MM.1S (cell line): ENCODE results near the gene TNFRSF1A.
A peak's percentile ranks its signal among the peaks of the same experiment; 100 is the strongest.

Experiments
- DNase-seq: peaks from one replicate; pipeline ENCODE4 v3.0.0-alpha.2; 2015
- H2AFZ ChIP-seq: fragments of 300-600 bp; sonication (generic); 2 replicates; pipeline ENCODE4 v1.6.0; 2016; ENCODE audit warnings: antibody characterized with exemption, low read length
- H3F3A ChIP-seq: fragments of 300-600 bp; sonication (generic); 2 replicates; pipeline ENCODE4 v1.6.1; 2016; ENCODE audit warnings: mild to moderate bottlenecking, antibody characterized with exemption, low read length, moderate library complexity, mixed read lengths; ENCODE audit not compliant: insufficient read depth
- H3K27ac ChIP-seq: fragments of 300-600 bp; sonication (generic); 2 replicates; pipeline ENCODE4 v1.5.1; 2016; ENCODE audit warnings: mild to moderate bottlenecking, low read length
- H3K27me3 ChIP-seq: fragments of 300-600 bp; sonication (generic); replicated peaks from 2 replicates; pipeline ENCODE4 v1.6.0; 2016; ENCODE audit warnings: low read length; ENCODE audit not compliant: insufficient read depth
- H3K36me3 ChIP-seq: fragments of 300-600 bp; sonication (generic); replicated peaks from 2 replicates; pipeline ENCODE4 v1.6.1; 2016; ENCODE audit warnings: mild to moderate bottlenecking, low read length, mixed read lengths; ENCODE audit not compliant: insufficient read depth
- H3K4me1 ChIP-seq: fragments of 300-600 bp; sonication (generic); 2 replicates; pipeline ENCODE4 v1.6.1; 2016; ENCODE audit warnings: low read length, mixed read lengths
- H3K4me2 ChIP-seq: fragments of 300-600 bp; sonication (generic); 2 replicates; pipeline ENCODE4 v1.6.0; 2016; ENCODE audit warnings: low read depth, low read length
- H3K4me3 ChIP-seq: fragments of 300-600 bp; sonication (generic); 2 replicates; pipeline ENCODE4 v1.5.1; 2016; ENCODE audit warnings: low read length, mixed read lengths
- H3K79me2 ChIP-seq: fragments of 300-600 bp; sonication (generic); 2 replicates; pipeline ENCODE4 v1.6.1; 2016; ENCODE audit warnings: mixed run types, low read length, mixed read lengths
- H3K9ac ChIP-seq: fragments of 300-600 bp; sonication (generic); 2 replicates; pipeline ENCODE4 v1.6.1; 2016; ENCODE audit warnings: low read length, mixed read lengths
- H3K9me2 ChIP-seq: fragments of 300-600 bp; sonication (generic); replicated peaks from 2 replicates; pipeline ENCODE4 v1.6.1; 2016; ENCODE audit warnings: mild to moderate bottlenecking, low read length, mixed read lengths; ENCODE audit not compliant: insufficient read depth
- H3K9me3 ChIP-seq: fragments of 300-600 bp; sonication (generic); replicated peaks from 2 replicates; pipeline ENCODE4 v1.6.1; 2016; ENCODE audit warnings: mild to moderate bottlenecking, low read length, mixed read lengths; ENCODE audit not compliant: insufficient read depth
- H4K20me1 ChIP-seq: fragments of 300-600 bp; sonication (generic); 2 replicates; pipeline ENCODE4 v1.6.1; 2016; ENCODE audit warnings: mild to moderate bottlenecking, low read length, moderate library complexity, mixed read lengths; ENCODE audit not compliant: insufficient read depth
- EZH2 ChIP-seq: fragments of 300-600 bp; sonication (generic); optimal IDR thresholded peaks from 2 replicates; pipeline ENCODE3; 2017; ENCODE audit warnings: low read depth, mild to moderate bottlenecking, antibody characterized with exemption, low read length, mixed read lengths
- EZH2phosphoT487 ChIP-seq: fragments of 300-600 bp; sonication (generic); IDR thresholded peaks from 2 replicates; pipeline ENCODE4 v1.6.1; 2018; ENCODE audit warnings: antibody characterized with exemption, low read length
- TF ChIP-seq, protein P1 (sequence below): fragments of 300-600 bp; sonication (generic); IDR thresholded peaks from 2 replicates; pipeline ENCODE4 v1.5.1; 2016; ENCODE audit warnings: antibody characterized with exemption, low read length, mixed read lengths

The TNFRSF1A gene

DNA sequence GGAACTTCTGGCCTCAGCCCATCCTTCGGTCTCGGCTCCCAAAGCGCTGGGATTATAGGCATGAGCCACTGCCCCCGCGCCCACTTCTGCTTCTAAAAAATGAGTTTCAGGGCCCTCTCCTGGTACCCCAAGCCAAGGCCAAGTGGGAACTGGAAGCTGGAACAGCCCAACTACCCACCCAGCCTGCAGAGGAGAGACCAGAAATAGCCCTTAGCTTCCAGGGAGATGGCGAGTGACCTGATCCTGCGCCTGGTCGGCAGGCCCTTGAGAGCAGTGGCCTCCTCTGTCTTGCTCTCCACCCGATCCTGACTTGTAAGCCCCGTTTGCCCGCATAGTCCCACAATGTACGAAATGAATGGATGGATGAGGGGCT is 62.6 kb downstream of the TNFRSF1A start:
- Histone ChIP-seq H3K4me2 (peak overlapping the region; percentile 71; the same call in 1 of the 2 replicates), H3K27ac (no peak overlapping the region), H3F3A (peaks cover 13% of the 10 kb centered on the region; the same call in 1 of the 2 replicates), H3K36me3 (no peaks in the 10 kb centered on the region), H3K9me3 (no peaks in the 10 kb centered on the region), H2AFZ (no peak overlapping the region), H3K9ac (no peak overlapping the region), H3K9me2 (no peaks in the 10 kb centered on the region), H3K4me1 (peaks cover 2% of the 10 kb centered on the region; the same call in 1 of the 2 replicates), H3K79me2 (no peaks in the 10 kb centered on the region), H4K20me1 (no peaks in the 10 kb centered on the region), H3K4me3 (peak overlapping the region; percentile 36; the same call in 1 of the 2 replicates), H3K27me3 (no peaks in the 10 kb centered on the region)
- no peak for TF ChIP-seq EZH2phosphoT487
- TF ChIP-seq, protein P1, sequence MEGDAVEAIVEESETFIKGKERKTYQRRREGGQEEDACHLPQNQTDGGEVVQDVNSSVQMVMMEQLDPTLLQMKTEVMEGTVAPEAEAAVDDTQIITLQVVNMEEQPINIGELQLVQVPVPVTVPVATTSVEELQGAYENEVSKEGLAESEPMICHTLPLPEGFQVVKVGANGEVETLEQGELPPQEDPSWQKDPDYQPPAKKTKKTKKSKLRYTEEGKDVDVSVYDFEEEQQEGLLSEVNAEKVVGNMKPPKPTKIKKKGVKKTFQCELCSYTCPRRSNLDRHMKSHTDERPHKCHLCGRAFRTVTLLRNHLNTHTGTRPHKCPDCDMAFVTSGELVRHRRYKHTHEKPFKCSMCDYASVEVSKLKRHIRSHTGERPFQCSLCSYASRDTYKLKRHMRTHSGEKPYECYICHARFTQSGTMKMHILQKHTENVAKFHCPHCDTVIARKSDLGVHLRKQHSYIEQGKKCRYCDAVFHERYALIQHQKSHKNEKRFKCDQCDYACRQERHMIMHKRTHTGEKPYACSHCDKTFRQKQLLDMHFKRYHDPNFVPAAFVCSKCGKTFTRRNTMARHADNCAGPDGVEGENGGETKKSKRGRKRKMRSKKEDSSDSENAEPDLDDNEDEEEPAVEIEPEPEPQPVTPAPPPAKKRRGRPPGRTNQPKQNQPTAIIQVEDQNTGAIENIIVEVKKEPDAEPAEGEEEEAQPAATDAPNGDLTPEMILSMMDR, result no peak
- TF ChIP-seq EZH2, result no peak
- no peak for DNase-seq
